ENCODE results near the gene MRPS18B. TPM values are rescaled to one million over a fixed set of nuclear protein-coding genes. Genes with fewer than 3 reads are reported as not detected.
A peak's percentile ranks its signal among the peaks of the same experiment; 100 is the strongest.

The MRPS18B gene
- total RNA-seq, 1 experiment from 2014 or later, result 69.1 TPM

DNA sequence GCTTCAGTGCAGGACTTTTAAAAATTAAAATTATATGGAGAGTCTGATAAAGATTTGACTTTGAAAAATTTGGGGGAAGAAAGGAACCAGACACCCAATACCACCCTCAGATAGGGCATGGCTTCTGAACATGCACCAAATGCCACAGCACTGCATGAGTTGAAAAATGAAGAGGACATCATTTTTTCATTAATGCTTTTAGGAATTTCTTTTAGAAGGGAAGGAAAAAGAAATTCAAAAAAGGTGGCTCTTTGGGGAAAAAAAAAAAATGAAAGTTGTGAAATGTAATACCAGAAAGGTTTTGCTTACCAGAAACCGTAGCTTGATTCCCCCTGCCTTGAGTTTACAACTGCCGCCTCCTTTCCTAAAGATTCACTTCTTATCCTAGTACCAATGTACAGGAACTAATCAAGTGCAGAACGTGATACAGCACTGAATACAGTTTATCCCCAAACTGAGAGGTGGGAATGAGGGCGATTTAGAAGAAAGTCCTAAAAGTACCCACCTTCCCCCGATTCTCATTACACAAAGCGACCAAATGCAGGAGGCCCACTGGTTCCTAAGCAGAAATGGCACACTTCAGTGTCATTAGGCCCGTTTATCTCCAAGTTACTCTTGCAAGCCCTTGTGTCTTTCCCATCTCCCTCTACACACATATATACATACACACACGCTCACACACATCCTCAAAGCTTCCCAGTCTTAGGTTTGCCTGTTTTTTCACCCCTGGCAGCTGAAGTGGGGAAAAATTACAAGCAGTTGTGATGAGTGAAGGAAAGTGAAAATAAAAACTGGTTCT, 3.4 kb upstream of the MRPS18B start:
- no TSS peak for BruUV-seq (replicated peaks)

DNA sequence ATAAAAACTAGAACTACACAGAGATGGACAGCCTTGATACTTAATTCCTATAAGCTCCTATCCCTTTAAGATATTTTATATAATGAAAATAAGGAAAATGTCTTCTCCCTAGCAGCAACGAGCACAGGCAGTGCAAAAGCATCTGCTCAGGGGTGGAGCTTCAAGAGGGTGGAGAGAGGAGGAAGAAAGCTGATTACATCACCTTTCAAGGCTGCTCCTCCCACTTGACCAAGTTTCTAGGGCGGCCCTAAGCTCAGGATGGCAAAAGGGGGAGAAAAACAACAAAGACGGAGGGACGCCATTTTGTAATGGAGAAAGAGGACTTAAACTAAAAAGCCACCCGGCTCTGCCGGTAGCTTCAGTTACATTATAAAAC, 2.8 kb upstream of the MRPS18B start:
- intact Hi-C loops (cut with micrococcal nuclease; ENCODE audit: unreplicated experiment), result no loop called here
- no peaks in the 10 kb centered on the region for H3K9me3 ChIP-seq (ENCODE audit: control insufficient read depth, insufficient read depth, low read depth, low read length)
- ChIA-PET POLR2A (interaction anchor here (0.6 to 1.7 kb wide), 6 partner anchors 11 to 1788 kb away, joined by 5 to 18 read pairs (median 6); no protein-coding TSS in a partner anchor), CTCF (interaction anchor here (0.6 to 0.7 kb wide), 2 partner anchors 58 to 124 kb away, joined by 3 to 11 read pairs; partner anchors contain the start of gene DHX16)
- DNase-seq (ENCODE audit: low read depth, low spot score) (peak; percentile 86), ATAC-seq (peak; percentile 64)
- no TSS peak for BruUV-seq (replicated peaks)
- H3K4me1 ChIP-seq (ENCODE audit: control insufficient read depth, insufficient read depth, low read length), result peaks cover 32% of the 10 kb centered on the region
- TF ChIP-seq, protein P1, sequence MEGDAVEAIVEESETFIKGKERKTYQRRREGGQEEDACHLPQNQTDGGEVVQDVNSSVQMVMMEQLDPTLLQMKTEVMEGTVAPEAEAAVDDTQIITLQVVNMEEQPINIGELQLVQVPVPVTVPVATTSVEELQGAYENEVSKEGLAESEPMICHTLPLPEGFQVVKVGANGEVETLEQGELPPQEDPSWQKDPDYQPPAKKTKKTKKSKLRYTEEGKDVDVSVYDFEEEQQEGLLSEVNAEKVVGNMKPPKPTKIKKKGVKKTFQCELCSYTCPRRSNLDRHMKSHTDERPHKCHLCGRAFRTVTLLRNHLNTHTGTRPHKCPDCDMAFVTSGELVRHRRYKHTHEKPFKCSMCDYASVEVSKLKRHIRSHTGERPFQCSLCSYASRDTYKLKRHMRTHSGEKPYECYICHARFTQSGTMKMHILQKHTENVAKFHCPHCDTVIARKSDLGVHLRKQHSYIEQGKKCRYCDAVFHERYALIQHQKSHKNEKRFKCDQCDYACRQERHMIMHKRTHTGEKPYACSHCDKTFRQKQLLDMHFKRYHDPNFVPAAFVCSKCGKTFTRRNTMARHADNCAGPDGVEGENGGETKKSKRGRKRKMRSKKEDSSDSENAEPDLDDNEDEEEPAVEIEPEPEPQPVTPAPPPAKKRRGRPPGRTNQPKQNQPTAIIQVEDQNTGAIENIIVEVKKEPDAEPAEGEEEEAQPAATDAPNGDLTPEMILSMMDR (IDR thresholded peaks at IDR 0.05), result no peak
- TF ChIP-seq, protein P2, sequence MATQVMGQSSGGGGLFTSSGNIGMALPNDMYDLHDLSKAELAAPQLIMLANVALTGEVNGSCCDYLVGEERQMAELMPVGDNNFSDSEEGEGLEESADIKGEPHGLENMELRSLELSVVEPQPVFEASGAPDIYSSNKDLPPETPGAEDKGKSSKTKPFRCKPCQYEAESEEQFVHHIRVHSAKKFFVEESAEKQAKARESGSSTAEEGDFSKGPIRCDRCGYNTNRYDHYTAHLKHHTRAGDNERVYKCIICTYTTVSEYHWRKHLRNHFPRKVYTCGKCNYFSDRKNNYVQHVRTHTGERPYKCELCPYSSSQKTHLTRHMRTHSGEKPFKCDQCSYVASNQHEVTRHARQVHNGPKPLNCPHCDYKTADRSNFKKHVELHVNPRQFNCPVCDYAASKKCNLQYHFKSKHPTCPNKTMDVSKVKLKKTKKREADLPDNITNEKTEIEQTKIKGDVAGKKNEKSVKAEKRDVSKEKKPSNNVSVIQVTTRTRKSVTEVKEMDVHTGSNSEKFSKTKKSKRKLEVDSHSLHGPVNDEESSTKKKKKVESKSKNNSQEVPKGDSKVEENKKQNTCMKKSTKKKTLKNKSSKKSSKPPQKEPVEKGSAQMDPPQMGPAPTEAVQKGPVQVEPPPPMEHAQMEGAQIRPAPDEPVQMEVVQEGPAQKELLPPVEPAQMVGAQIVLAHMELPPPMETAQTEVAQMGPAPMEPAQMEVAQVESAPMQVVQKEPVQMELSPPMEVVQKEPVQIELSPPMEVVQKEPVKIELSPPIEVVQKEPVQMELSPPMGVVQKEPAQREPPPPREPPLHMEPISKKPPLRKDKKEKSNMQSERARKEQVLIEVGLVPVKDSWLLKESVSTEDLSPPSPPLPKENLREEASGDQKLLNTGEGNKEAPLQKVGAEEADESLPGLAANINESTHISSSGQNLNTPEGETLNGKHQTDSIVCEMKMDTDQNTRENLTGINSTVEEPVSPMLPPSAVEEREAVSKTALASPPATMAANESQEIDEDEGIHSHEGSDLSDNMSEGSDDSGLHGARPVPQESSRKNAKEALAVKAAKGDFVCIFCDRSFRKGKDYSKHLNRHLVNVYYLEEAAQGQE (IDR thresholded peaks at IDR 0.05; ENCODE audit: insufficient read depth in 1 of 2, low read depth in 2 of 2, low read length in 1 of 2), result no peak
- TF ChIP-seq SIN3A (IDR thresholded peaks at IDR 0.05; ENCODE audit: borderline replicate concordance, insufficient read depth, low read depth, low read length) (no peak), TCF7L2 (IDR thresholded peaks at IDR 0.05; ENCODE audit: low read depth, low read length) (no peak), POLR2AphosphoS5 (IDR thresholded peaks at IDR 0.05; ENCODE audit: low read depth, low read length) (no peak)
- in situ Hi-C loops (cut with HindIII; ENCODE audit: low pct_unique_long_range_greater_than_20kb, low sequenced_read_pairs), result no loop called here
- peak overlapping the region; percentile 71 to 98 for H3K4me3 ChIP-seq (ENCODE audit: low read depth in 2 of 2, low read length in 2 of 2)
- H3K36me3 ChIP-seq (ENCODE audit: control insufficient read depth, insufficient read depth, low read length), result peaks cover 19% of the 10 kb centered on the region
- H3K27me3 ChIP-seq (ENCODE audit: control insufficient read depth, insufficient read depth, low read length), result no peaks in the 10 kb centered on the region
- H3K27ac ChIP-seq (ENCODE audit: low read length), result peak overlapping the region; percentile 100

More for the DNA sequence above, 3.4 kb upstream of the MRPS18B start:
- DNase-seq (ENCODE audit: low read depth, low spot score), result no peak
- peak overlapping the region; percentile 100 for H3K27ac ChIP-seq (ENCODE audit: low read length)
- ChIA-PET POLR2A (interaction anchor here (0.6 to 1.7 kb wide), 5 partner anchors 14 to 1788 kb away, joined by 6 to 18 read pairs (median 7); no protein-coding TSS in a partner anchor), CTCF (interaction anchor here (0.7 kb wide), 1 partner anchor 124 kb away, joined by 11 read pairs; no protein-coding TSS in a partner anchor)
- no peak for ATAC-seq
- intact Hi-C loops (cut with micrococcal nuclease; ENCODE audit: unreplicated experiment) (no loop called here), in situ Hi-C loops (cut with HindIII; ENCODE audit: low pct_unique_long_range_greater_than_20kb, low sequenced_read_pairs) (no loop called here)
- H3K4me1 ChIP-seq (ENCODE audit: control insufficient read depth, insufficient read depth, low read length), result peaks cover 32% of the 10 kb centered on the region
- H3K27me3 ChIP-seq (ENCODE audit: control insufficient read depth, insufficient read depth, low read length), result no peaks in the 10 kb centered on the region
- peak overlapping the region; percentile 71 to 98 for H3K4me3 ChIP-seq (ENCODE audit: low read depth in 2 of 2, low read length in 2 of 2)
- TF ChIP-seq, protein P2 (IDR thresholded peaks at IDR 0.05; ENCODE audit: insufficient read depth in 1 of 2, low read depth in 2 of 2, low read length in 1 of 2), result no peak
- TF ChIP-seq POLR2AphosphoS5 (IDR thresholded peaks at IDR 0.05; ENCODE audit: low read depth, low read length) (peak; percentile 41; the same call in 1 of the 2 replicates), TCF7L2 (IDR thresholded peaks at IDR 0.05; ENCODE audit: low read depth, low read length) (no peak), SIN3A (IDR thresholded peaks at IDR 0.05; ENCODE audit: borderline replicate concordance, insufficient read depth, low read depth, low read length) (no peak)
- TF ChIP-seq, protein P1 (IDR thresholded peaks at IDR 0.05), result no peak
- H3K36me3 ChIP-seq (ENCODE audit: control insufficient read depth, insufficient read depth, low read length), result peaks cover 24% of the 10 kb centered on the region
- no peaks in the 10 kb centered on the region for H3K9me3 ChIP-seq (ENCODE audit: control insufficient read depth, insufficient read depth, low read depth, low read length)
